DMS114 treated with DMSO at 0.1 percent for 48 hours (cell line): ENCODE results near the gene EHD1.

Experiments
- DNase-seq: peaks from one replicate; lab custom pipeline; 2025; ENCODE audit not compliant: unreplicated experiment; lab: John Stamatoyannopoulos, UW

The EHD1 gene

GRCh38 chr11:64891880-64892279 is 13.5 kb upstream of the EHD1 start:
- no peak for DNase-seq

DNA sequence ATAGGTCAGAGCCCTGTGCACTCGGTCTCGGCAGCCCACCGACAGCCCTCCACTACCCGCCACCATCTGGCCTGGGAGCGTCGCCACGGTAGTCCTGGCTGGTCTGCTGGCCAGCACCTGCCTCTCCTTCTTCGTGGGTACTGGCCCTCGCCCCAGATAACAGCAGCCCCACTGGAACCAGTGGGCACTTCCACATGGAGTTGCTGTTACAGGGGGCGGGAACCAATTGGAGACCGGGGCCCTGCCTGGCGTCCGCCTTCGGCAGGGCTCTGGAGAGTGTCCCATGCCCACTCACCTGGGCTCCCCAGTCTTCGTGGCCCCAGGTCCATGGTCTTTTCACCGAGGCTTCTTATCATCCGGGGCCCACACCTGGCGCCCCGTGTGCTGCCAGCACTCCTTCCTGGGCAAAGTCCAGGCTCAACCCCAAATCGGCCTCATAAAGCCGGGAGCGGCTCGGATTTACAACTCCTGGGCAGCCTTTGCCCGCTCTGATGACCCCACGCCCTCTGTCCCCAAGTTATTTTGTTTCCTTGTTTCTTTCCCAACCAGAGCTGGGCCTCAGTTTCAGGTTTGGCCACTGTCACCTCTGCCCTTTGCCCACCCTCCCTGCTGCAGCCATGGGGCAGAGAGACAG is 12.9 kb upstream of the EHD1 start:
- DNase-seq: no peak

DNA sequence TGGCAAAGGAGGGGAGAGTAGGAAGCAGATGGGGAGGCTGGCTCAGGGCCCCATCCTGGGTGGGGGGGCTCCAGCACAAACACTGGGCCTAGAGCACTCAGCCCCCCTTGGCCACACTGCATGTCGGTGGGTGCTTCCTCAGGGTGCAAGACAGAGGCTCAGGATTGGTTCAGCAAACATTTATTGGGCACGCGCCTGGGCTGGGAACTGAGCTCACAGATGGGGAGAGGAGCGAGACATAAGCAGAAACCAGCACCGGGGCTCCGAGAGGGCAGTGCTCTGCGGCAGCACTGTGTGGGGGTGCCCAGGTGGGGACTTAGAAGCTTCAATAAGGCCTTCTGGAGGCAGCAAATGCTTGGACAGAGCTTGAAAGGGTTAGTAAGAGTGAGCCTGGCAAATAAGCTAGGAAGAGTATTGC is 12.1 kb upstream of the EHD1 start:
- DNase-seq: no peak

- no peak for DNase-seq
These were observed 10.5 kb upstream of the EHD1 start for GRCh38 chr11:64888729-64889511.

GRCh38 chr11:64888406-64888728 is 9.9 kb upstream of the EHD1 start:
- DNase-seq: no peak

GRCh38 chr11:64887757-64888405 is 9.5 kb upstream of the EHD1 start:
- no peak for DNase-seq

DNA sequence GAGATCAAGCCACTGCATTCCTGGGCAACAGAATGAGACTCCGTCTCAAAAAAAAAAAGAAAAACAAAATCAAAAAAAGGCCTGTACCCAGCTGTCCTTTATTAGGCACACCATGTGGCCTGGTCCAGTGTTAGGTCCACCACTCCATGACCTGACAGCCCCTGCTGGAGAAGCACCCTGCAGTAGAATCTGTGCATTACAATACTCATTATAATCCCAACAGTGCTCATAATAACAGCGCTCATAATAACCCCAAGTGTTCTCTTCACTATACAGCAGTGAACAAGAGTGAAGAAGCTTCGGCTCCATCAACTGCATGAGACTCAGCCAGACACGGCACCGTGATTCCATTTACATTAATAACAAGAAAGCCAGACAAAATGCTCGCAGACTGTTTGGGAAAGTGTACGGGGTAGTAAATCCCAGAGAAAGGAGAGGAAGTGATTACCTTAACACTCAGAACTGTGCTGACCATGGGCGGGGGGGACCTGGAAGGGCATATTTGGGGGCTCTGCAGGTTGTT is 8.9 kb upstream of the EHD1 start:
- DNase-seq: no peak

- no peak for DNase-seq
These were observed 7.2 kb upstream of the EHD1 start for GRCh38 chr11:64885367-64886286.

DNA sequence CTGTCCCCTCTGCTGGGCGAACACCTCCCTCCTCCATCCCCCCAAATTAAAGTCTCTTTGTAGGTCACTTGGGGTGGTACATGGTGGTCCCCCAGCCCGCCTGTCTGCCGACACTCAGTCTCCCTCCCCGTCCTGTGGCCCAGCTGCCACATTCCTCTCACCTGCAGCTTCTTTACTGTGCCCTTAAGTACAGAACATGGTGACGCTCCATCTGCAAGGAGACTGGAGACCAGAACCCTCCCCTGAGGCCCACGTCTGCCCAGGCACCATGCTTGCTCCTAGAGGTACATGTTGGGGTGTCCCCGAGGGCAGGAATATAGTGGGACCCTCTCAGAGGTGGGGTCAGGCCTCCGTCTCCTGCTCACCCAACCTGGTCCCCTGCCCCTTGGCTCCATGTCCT is 5.6 kb upstream of the EHD1 start:
- DNase-seq: no peak

GRCh38 chr11:64883575-64883974 is 5.2 kb upstream of the EHD1 start:
- DNase-seq: no peak

DNA sequence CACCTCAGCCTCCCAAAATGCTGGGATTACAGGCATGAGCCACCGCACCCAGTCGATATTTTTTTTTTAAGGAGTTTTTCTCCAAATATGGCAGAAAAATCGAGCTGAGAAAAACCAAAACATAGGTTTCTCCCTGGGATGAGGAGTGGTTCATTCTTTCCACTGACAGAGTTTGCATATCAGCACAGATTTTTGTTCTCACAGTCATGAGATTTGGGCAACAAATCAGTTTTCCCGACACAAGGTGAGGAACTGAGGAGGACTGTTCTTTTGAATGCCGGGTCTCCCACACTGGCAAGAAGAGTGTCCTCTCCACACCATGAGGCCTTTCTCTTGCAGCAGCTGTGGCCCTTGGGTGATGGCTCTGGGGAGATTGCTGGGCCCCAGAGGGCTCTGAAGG is 3.8 kb upstream of the EHD1 start:
- DNase-seq: no peak

DNA sequence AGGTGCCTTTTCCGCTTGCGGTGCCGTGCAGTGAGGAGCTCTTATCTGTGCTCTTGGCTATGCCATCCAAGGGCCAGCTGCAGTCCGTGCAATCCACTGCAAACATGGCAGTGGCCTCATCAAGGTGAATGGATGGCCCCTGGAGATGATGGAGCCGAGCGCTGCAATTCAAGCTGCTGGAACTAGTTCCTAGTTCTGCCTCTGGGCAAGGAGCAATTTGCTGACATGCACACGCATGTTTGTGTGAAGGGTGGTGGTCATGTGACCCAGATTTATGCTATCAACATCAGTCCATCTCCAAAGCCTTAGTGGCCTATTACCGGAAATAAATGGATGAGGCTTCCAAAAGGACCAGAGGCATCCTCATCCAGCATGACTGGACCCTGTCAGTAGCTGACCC is 3.1 kb upstream of the EHD1 start:
- no peak for DNase-seq

- no peak for DNase-seq
These were observed 2.0 kb upstream of the EHD1 start for GRCh38 chr11:64880240-64881001.

DNA sequence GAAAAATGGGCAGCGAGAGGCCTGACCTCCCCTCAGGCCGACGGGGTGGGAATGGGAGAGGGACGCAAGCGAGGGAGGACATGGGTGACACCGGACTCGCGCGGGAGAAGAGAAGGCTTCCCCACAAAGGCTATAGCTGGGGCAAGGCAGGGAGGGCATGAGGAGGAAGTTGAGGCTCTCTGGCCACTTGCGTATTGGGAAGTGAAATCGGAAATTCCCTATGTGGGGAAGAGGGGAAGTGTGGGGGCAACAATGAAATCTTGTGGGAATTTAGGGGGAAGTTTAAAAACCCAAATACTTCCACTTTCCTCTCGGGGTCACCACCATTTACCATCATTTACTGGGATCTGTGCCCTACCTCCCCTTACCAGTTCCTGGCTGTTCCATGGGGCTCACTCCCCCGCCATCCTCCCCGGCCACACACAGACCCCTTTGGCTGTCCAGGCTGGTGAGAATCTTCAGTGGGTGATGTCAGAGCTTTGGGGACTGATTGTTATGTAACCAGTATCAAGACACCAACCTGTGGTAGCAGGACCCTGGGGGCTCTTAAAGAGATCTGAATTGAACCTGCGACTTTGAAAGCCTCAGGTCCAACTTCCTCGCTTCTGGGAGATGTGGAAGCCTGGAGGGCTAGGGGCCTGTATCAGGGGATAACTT is 951 bp upstream of the EHD1 start:
- DNase-seq: no peak

- DNase-seq: no peak
These were observed 263 bp downstream of the EHD1 start for GRCh38 chr11:64878223-64878493.

DNA sequence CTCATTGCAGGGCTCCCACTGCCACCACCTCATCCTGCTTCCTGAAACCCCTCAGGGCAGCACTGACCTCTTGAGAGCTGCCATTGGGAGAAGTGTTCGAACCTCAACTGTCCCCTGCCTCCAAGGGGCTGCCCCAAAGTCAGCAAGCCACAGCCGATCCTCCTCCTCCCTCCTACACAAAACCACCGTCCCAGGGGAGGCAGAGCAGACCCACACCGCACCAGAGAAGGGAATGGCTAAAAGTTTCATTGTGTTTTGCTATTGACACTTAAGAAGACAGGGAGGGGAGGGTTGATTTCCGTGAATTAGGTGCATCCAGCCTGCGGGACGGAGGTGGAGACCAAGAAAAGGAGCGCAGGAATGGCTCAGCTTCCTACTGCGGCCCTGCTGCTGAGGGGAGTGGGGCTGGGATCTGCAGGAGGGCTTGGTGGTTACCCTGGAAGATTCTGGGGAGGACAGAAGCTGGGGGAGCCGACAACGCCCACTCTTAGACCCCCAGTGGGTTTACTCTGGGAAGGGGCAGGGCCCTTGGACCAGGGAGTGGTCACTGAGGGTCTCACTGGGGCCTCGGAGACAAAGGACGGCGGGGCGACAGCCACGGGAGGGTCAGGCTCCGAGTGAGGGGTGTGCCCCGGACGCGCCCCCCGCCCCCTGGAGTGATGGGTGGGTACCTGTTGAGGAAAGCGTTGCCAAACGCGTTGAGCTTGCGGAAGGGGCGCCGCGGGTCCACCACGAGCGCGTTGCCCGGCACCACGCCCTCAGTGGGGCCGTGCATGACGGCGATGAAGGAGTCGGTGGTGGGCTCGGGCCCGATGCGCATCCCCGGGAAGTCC is 815 bp downstream of the EHD1 start:
- DNase-seq: no peak

- no peak for DNase-seq
These were observed 1.5 kb downstream of the EHD1 start for GRCh38 chr11:64876835-64877341.

DNA sequence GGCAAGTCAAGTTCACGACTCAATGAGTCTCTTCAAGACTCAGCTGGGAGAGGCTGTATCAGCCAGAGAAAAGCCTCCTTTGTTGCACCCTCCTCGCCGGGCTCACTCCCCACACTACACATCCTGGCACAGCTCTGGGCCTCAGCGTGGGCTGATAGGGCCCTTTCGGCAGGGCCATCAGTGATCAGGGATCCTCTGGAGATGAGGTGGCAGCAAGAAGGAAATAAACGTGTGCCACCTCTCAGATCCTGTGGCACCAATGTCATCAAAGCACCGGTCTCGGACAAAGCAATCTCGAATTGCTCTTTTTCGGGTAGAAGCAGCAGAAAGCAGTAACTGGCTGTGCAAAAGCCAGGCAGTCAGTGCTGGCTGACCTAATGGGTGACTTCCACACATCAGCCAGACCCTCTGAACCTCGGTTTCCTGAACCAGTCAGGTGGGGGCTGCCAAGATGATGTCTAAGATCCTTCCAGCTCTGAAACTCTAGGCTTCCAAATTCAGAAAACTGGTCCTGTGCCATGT is 2.1 kb downstream of the EHD1 start:
- DNase-seq: no peak
